Inflammatory macrophage (primary cell): ENCODE results near the gene RAPGEF4.
"Not testable (repeated sequence)": the region's sequence is repeated elsewhere in the genome, so short reads cannot be mapped to it uniquely, and the experiment has no call there.

Experiments used
- DNase-seq, 2 donors: peaks; one replicate each; pipeline ENCODE4 v3.0.0-alpha.2; 2020 to 2022

Gene RAPGEF4

GRCh38 chr2:173076581-173077345 is 341.1 kb downstream of the RAPGEF4 start:
- DNase-seq, result peak in 1 of 2 donors; percentile 8

- no peak for DNase-seq
Observed at GRCh38 chr2:173077506-173078177, 342.0 kb downstream of the RAPGEF4 start.

- DNase-seq, result no peak
Observed at GRCh38 chr2:173079141-173079540, 343.5 kb downstream of the RAPGEF4 start.

GRCh38 chr2:173079973-173080860 is 344.6 kb downstream of the RAPGEF4 start:
- no peak for DNase-seq

GRCh38 chr2:173086518-173087213 is 351.0 kb downstream of the RAPGEF4 start:
- DNase-seq, result no peak

GRCh38 chr2:173087214-173087581 is 351.6 kb downstream of the RAPGEF4 start:
- DNase-seq, result peak in 1 of 2 donors; percentile 14

GRCh38 chr2:173087793-173088496 is 352.3 kb downstream of the RAPGEF4 start:
- DNase-seq, result no peak

- DNase-seq, result no peak
Observed at GRCh38 chr2:173090276-173090877, 354.7 kb downstream of the RAPGEF4 start.

GRCh38 chr2:173090973-173091660 is 355.5 kb downstream of the RAPGEF4 start:
- DNase-seq, result no peak

GRCh38 chr2:173091910-173092309 is 356.3 kb downstream of the RAPGEF4 start:
- DNase-seq, result no peak

- no peak for DNase-seq
Observed at GRCh38 chr2:173092844-173093402, 357.3 kb downstream of the RAPGEF4 start.

- DNase-seq, result not testable (repeated sequence)
Observed at GRCh38 chr2:173093617-173094016, 358.0 kb downstream of the RAPGEF4 start.

- DNase-seq, result no peak
Observed at GRCh38 chr2:173094731-173095130, 359.1 kb downstream of the RAPGEF4 start.

GRCh38 chr2:173095356-173095755 is 359.7 kb downstream of the RAPGEF4 start:
- DNase-seq, result no peak

- DNase-seq, result no peak
Observed at GRCh38 chr2:173099271-173099670, 363.6 kb downstream of the RAPGEF4 start.

GRCh38 chr2:173099804-173100203 is 364.2 kb downstream of the RAPGEF4 start:
- DNase-seq, result no peak

- peak; percentile 50 to 70 for DNase-seq
Observed at GRCh38 chr2:173101687-173102086, 366.0 kb downstream of the RAPGEF4 start.
